A673 (cell line): ENCODE measurements around the gene FAM163A.

ENCODE experiments used
- CTCF ChIP-seq: fragments of 300-800, 200-600 bp; sonication (generic); conservative IDR thresholded peaks from 2 replicates; pipeline ENCODE4 v1.5.1; 2017; ENCODE audit warnings: low read depth, mild to moderate bottlenecking, antibody characterized with exemption, low read length, moderate library complexity, mixed read lengths
- EZH2 ChIP-seq: fragments of 200-600 bp; sonication (generic); IDR thresholded peaks from 2 replicates; pipeline ENCODE4 v1.6.1; 2017; ENCODE audit warnings: borderline replicate concordance, low read depth, mild to moderate bottlenecking, mixed read lengths, antibody characterized with exemption, low read length; ENCODE audit not compliant: poor library complexity, severe bottlenecking

GRCh38 chr1:179807291-179807690, 64.2 kb downstream of the FAM163A start:
- TF ChIP-seq CTCF = no peak
- no peak for TF ChIP-seq EZH2
